GM19452 (cell line): ENCODE measurements around the gene MIOS.

ENCODE experiments used
- ATAC-seq: cut with Tn5 transposase; IDR thresholded peaks from one replicate; pipeline ENCODE4 v1.9.1; 2021; ENCODE audit not compliant: unreplicated experiment

Gene MIOS

DNA sequence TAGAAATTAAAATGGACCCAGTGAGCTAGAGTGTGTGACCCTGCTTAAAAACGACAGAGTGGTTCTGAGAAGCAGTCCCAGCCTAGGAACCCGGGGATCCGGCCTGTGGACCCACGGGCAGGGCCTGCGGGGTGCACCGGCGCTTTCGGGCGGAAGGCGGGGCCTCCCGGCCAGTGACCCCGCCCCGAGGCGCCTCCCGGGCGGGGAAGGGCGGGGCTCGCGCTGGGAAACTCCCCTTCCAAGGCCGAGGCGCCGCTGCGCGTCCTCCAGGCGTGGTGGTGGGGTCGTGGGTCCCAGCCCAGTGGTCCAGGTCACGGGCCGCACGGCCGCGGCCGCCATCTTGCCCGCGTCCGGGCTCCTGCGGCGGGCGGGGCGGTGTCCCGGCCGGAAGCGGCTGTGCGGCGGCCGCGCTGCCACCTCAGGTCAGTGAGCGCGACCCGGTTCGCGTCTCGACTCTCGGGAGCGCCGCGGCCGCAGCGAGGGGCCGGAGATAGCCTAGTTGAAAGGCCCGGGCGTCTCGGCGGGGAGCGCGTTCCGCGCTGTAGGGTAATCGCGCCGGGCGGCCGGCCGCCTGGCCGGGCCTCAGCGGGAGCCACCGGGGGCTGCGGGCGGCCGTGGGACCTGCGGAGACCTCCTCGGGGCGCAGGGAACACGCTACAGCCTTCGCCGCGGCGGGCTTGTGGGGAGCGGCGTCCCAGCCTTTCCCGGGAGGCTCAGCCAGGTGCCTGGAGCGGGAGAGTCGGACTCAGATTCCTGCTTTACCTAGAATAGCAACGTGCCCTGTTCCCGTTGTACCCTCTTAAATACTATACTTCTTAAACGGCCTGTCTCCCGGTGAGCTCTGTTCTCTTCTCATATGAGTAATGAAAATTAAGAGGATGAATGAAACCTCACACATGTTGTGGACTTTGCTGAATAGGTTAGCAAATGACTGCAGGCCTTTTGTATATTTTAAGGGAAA is at the start of gene MIOS:
TSS of gene MIOS (plus strand) at position 234 of the 961 bp plus-strand sequence. CDS start 5,592 bp downstream, outside the sequence.
- peak; percentile 68 for ATAC-seq

DNA sequence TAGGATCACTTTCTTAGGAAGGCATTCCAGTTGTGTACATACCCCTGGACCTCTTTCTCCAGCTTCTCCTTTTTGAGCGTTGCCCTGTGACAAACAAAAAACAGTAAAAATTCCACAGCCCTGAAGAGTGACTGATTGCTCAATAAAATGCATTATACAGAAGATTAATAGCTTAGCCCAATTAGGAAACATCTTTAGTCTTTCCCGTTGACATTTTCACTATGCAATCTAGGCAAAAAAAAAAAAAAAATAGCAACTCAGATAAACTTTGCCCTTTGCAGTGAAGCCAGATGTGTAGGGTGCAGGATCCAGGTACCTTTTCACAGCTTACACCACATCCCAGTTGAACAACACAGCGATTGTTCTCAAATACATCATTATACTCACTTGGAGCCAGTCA is 48.9 kb upstream of the MIOS start:
- ATAC-seq = no peak

DNA sequence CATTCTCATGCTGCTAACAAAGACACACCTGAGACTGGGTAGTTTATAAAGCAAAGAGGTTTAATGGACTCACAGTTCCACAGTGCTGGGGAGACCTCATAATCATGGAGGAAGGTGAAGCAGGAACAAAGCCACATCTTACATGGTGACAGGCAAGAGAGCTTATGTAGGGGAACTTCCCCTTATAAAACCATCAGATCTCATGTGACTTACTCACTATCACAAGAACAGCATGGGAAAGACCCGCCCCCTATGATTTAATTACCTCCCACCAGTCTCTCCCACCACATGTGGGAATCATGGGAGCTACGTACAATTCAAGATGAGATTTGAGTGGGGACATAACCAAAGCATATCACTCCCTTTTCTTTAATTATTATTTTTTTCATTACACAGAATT is 47.6 kb upstream of the MIOS start:
- no peak for ATAC-seq

DNA sequence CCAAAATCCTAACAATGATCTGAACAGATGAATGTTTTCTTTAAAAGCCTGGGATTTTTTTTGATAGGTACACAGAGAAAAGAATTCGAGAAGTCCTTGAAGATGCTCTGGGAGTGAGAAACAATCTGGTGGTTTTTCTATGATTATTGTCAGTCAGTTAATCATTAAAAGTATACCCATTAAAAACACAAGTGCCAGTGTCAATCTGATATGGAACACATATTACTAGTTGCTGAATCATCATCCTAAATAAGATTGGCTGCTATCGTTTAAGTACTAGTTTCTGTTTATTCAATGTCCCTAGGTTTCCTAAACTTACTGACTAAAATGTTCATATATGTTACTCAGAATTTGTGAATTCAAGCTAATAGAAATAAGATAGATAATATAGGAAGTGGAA is 47.2 kb upstream of the MIOS start:
- ATAC-seq = no peak

DNA sequence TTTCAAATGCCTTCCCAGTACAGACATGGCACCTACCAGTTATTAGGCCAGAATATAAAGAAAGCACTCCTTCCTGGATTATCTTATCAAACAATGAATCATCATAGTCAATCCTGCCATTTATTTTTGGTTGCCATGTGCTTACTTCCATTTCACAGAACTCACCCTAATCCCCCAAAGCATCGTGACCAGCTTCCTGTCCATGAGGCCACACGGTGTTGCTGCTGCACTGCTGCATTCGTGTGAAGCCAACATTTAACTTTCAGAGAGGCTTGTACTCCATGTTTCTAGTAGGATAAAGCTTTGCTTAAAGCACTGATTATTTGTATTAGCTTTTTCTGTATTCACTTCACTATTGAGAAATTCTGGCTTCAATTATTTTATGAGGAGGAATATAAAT is 45.4 kb upstream of the MIOS start:
- no peak for ATAC-seq

DNA sequence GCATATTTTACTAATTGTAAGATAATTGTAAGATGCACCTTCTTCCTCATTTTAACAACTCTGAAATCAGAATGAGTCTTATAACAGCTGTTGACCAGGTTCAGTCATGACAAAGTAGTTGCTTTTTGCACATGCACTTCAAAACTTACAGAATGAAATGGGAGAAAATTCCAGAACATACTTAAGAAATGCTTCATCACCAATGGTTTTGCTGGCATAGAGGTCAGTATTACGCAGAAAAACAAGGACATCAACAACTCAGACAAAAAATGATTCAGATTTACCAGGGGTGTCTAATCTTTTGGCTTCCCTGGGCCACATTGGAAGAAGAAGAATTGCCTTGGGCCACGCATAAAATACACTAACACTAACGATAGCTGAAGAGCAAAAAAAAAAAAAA is 44.3 kb upstream of the MIOS start:
- no peak for ATAC-seq

DNA sequence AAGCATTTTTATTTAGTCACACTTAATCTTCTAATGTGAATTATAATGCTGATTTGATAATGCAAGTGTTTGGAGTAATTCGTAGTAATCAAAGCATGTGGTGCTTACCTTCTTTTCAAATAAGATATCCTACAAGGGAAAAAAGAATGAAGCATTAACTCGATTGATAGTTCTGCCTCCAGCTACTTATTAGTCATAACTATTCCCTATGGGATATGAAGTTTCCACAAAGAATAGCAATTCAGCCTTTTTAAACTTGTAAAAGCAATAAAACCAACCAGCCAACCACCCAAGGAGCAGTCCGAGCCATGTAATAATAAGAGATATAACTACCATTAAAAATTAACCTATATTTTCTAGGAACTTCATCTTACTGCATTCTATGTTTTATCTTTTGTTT is 42.6 kb upstream of the MIOS start:
- ATAC-seq = no peak

DNA sequence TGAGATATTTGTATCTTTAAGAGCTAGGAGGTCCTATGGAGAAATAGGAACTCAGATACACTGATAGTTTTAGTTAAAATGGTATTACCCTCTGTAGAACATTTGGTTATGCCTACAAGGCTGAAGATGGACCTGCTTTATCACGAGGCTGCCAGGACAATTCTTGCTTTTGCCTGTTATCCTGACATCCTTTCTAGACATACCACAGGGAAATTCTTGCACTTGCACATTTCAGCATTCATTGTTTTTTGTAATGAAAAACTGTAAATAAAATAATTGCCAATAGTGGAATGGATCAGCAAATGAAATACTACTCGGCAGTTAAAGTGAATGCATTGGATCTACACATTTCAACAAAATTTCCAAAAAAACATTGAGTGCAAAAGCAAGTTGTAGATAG is 40.7 kb upstream of the MIOS start:
- ATAC-seq = no peak

DNA sequence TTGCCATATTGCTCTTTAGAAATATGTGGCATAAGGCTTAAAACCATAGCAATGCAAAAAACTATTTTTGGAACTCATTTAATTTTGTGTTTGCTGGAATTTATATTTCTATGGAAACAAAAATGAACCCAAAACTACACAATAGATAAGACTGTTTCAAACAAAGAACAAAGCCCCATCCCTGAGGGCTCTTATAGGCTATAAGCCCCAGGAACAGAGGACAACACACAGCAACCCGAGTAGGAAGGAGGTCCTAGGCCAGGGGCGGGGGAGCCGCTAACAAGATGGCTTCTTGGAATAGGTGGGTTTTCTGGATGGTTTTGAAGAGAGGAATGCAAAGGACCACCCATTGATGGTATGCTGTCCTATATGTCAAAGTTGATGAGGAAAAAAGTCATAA is 39.6 kb upstream of the MIOS start:
- no peak for ATAC-seq

DNA sequence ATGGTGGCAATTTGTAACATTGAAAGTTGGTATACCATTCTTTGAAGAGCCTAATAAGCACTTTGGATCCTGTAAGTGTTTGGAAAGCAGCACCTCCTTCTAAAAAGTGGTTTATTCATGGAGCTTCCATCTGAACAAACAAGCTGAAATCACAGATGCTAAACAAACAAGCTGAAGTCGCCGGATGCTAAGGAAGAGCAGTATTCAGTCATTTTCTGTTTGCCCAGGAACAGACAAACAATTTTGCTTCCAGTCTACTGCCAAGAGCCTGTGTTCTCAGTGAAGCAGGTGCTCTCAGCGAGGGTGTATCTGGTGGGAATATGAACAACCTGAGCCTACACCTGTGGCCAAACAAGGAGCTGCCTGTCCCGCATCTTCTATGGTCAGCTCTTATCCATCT is 37.4 kb upstream of the MIOS start:
- ATAC-seq = no peak

DNA sequence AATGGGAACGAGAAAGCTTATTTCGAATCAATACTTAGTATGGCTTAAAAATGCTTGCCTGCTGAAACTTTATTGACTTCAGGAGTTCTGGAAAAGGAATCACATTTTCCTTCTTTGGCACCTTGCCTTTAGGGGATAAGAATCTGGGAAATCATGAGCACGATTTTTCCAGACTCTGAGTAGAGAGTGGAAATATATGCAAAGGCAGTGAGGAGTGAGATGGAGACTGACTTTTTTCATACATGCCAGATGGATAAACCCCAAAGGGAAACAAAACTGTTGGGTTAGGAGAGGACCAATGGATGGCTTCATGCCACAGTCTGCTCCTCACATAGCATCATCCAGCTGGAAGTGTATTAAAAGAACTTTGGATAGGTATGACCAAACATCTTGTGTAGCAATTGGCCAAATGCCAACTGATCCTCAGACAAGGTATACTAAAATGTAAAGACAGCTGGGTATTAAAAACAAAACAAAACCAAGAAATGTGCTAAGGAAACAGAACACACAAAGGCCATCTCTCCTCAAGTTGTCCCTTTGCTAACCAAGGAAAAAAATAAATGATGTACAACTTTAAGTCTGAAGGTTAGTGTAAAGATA is 32.8 kb upstream of the MIOS start:
- no peak for ATAC-seq

DNA sequence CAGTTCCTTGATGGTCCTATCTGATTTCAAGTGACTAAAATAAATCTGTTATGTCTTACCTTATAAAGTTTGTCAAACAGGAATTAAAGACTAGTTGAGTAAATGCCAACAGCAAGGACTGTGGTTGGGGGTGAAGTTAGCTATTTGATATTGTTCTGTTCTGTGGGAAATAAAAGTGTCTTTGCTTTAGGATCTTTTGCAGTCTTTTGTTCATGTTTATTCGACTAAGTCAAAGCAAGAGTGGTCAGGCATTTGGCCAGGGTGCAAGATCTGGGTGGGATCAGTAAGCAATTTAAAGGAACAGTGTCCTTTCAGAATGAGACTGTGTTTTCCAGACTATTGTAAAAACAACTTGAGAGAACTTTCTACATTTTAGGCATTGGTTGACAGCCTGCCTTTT is 31.0 kb upstream of the MIOS start, which contains the start of gene COL28A1:
TSS of gene COL28A1 (minus strand) at position 183 of the 400 bp plus-strand sequence. CDS start 2,998 bp downstream, outside the sequence.
- ATAC-seq = no peak

DNA sequence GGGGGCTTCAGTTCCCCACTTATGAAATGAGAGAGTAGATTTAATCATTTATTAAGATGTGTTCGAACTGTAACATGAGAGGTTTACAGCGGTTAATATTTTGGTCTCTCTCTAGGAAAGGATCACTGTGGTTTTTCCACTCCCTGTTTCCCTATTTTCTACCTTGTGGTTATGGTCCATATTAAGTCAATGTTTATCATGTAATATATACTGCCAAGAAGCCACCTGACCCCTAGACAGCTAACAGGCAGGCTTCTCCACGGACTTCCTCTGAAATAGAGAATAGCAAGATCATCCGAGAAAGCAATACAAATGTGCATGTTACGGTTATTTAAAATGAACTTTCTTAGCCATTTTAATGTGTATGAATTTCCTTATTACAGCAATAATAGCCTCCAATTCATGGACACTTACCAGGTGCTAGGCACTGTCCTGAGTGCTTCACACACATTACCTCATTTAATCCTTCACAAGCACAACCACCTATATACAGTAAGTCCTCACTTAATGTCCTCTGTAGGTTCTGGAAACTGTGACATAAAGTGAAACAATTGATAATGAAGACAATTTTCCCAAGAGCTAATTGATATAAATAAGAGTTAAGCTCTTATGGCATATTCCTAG is 30.2 kb upstream of the MIOS start:
- no peak for ATAC-seq

DNA sequence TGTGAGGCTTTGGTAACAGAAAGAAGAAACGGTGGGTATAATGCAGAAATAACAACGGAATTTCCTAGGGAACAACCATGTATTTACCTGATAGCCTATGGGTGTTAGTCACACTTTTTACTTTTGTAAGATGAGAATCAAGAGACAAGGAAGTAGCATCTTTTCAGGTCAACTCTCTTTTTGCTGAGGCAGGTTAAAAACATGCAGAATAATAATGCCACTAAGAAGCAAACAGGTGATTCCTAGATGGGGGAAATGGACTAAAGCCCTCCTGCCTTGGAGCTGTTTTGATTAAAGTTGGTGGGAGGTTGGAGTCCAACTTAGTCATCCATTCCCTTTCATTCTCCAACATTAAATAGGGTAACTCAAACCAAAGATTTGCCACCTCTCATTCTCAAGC is 29.0 kb upstream of the MIOS start:
- no peak for ATAC-seq

DNA sequence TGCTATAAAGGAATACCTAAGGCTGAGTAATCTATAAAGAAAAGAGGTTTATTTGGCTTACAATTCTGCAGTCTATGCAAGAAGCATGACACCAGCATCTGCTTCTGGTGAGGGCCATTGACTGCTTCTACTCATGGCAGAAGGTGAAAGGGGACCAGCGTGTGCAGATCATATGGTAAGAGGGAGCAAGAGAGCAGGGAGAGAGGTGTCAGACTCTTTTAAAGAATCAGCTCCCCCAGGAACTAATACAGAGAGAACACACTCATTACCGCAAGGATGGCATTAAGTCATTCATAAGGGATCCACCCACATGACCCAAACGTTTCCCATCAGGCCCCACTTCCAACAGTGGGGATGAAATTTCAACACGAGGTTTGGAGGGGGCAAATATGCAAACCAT is 27.5 kb upstream of the MIOS start:
- ATAC-seq = no peak

DNA sequence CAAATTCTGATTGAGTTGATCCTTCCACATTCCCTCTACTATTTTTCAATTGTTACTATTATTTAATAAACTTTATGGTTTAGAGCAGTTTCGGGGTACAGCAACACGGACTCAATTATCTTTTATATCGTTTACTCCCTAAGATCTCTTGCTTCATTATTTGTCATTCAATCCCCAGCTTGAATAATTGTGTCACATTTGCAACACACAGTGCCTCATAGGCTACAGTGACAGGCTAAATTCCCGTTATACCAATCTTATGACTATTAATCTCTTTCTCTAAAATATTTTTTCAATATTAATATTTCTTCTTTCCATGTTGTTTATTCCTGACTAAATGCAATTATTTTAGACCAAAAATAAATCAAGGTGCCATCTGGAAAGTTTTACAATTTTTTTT is 27.0 kb upstream of the MIOS start:
- ATAC-seq = no peak

DNA sequence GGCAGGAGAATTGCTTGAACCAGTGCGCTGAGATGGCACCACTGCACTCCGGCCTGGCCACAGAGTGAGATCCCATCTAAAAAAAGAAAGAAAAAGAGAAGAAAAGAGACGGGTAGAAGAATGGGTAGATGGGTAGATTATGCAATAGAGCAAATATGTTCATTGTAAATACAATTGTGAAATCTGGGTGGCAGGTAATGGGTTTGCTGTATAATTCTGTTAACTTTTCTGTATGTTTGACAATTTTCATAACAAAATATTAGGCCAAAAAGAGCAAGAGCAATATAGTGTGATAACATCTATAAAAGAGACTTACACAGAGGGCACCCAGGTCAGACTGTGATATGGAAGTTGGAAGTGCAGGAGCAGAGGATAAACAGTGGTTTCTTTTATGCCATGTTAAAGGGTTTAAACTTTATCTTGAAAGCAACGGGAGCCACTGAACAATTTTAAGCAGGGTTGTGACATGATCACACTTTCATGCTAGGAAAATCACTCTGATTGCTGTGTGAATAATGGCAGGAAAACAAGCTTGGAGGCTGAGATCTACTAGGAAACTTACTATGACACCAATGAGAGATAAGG is 24.3 kb upstream of the MIOS start:
- ATAC-seq = no peak

DNA sequence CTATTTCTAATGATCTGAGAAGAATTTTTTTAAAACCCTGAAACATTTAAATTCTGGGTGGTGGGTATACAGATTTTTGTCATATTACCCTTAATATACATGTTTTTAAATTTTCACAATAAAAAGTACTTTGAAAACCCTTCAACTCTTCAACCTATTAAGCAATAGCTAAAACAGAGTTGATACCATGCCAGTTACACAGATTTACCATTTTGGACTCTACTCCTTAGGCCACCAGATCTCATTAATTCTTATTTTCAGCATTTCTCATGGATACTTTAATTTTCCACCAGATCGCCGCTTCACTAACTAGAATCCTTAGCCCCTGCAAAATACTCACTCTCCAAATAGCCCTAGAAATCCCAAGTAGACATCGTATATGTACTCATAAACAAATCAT is 18.3 kb upstream of the MIOS start:
- ATAC-seq = no peak

DNA sequence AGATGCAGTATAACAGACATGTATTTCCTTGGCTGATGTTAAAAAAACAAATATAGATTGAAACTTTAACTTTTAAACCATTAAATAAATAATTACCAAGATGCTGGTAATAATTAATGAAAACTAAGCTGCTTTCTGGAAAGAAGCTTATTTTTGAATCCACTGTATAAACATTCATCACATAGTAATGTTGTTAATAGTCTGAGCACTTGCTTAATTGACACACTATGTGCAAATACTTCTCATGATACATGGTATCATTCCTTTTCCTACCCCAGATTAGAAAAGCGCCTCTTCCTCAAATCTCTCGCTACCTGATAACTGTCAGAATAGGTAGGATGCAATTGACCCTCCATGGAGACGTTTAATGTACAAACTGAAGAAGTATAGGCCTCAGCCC is 16.0 kb upstream of the MIOS start:
- ATAC-seq = no peak

DNA sequence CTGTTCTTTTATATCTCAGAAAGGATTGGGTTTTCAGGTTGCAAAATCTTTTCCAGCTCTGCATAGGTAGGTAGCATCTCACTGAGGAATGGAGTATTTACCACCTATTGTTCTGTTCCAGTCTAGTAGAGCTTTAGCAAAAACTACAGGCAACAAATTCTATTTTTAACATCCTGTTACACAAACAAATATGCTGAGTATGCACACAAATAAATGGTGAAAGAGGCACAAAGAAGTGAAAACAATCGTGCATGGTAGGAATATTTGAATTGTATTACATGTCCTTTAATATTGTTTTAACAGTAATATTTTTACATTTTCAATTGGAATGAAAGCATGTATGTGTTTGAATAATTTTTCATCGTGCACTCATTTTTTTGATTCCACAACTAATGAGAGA is 14.5 kb upstream of the MIOS start:
- no peak for ATAC-seq

DNA sequence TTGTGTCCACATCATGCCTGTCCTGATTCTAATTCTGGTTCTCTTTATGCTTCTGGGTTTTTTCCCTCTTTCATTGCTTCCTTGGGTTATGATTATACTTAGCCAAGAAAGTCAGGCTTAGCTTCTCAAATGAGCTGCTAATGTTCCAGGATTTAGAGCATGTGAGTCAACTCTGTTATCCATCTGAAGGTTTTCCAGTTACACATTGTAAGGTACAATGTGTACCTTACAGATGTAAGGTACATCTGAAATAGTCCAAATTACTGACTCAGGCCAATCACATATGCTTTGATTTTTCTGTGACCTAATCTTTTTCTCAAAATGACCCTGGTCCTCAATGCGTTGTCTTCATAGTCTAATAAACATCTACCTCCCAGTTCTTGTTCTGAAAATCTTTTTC is 13.3 kb upstream of the MIOS start:
- ATAC-seq = no peak

DNA sequence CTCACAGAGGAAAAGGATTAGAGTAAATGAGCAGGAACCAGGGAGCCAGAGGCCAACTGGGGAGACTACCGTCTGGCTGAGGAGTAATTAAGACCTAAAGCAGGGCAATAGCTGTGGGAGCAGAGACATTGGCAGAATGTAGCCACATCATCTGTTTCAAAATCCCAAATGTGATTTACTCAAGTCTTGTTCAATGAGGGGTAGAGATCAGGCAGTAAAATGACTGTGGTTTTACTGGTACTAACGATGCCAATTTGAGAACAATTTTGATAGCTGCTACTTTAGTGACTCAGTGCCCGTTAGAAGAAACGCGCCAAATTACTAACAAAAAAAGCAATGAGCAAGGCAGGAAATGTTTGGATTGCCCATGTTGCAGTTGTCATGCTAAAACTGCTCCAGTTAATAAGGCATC is 12.7 kb upstream of the MIOS start:
- no peak for ATAC-seq
